Glomerular visceral epithelial cell (primary cell): ENCODE measurements around the gene SLC6A12.

Experiments used
- DNase-seq: peaks from one replicate; pipeline ENCODE4 v3.0.0-alpha.2; 2016; ENCODE audit errors: extremely low spot score

SLC6A12 gene

GRCh38 chr12:234891-235415, 21.0 kb upstream of the SLC6A12 start:
- no peak for DNase-seq

DNA sequence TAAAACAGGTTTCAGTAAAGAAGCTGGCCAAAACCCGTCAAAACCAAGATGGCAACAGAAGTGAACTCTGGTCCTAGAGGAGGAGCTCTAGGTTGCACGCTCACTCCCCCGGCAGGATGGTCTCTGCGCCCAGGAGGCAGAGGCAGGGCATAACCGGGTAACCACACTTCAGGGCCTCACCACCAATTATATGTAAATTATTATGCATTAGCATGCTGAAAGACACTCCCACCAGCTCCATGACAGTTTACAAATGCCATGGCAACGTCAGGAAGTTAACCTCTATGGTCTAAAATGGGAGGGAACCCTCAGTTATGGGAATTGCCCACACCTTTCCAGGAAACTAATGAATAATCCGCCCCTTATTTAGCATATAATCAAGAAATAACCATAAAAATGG, 20.1 kb upstream of the SLC6A12 start:
- no peak for DNase-seq

- DNase-seq: no peak
These were observed 19.6 kb upstream of the SLC6A12 start for GRCh38 chr12:233615-233968.

GRCh38 chr12:232731-233614, 19.0 kb upstream of the SLC6A12 start:
- no peak for DNase-seq

DNA sequence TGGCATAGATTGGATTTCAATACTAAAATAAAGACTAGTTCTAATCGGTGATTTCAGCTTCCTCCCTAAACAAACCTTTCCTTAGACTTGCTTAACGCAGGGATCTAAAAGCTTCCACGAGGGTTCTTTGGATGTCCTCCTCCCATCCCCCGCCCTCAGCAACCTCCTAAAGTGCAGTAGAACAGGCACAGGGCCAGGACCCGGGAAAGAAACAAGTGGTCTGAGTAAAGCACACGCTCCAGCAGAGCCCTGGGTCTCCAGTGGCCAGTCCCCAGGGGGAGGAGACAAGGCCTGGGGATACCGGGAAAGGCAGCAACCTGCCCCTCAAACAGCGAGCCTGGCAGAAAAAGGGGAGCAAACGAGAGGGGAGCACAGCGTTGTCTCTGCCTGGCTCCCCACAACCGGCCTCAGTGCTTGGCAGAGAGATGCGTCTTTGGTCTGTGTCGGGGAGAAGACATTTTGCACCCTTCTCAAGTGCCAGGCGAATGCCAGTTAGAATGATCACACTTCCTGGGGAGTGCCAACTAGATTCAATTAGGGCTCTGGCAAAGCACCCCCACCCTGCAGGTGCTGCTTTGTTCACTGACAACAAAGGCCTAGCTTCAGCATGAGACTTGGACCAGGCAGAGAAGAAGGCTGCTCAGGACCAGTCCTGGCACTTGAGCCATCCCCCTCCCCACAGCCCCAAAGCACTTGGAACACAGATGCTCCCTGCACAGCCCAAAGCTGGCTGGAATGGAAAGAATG, 17.1 kb upstream of the SLC6A12 start:
- DNase-seq: no peak

- no peak for DNase-seq
These were observed 15.7 kb upstream of the SLC6A12 start for GRCh38 chr12:229441-230191.

DNA sequence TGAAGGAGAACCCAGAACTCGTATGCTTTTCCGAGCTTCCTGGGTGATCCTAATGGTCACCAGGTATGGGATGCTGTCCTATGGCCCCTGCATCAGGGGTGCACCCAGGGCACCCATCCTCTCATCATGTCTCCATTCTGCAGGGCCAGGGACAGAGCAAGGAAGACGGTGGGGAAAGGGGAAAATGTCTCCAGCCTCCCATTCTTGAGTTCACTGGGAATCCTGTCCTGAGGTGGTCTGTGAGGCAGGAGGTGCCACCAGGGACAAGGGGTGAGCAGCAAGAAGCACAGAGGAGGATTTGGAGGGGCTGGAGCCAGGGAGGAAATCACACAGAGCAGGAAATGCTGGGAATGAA, 14.9 kb upstream of the SLC6A12 start:
- DNase-seq: no peak

GRCh38 chr12:227923-228845, 14.2 kb upstream of the SLC6A12 start:
- no peak for DNase-seq

GRCh38 chr12:227286-227915, 13.4 kb upstream of the SLC6A12 start:
- no peak for DNase-seq

DNA sequence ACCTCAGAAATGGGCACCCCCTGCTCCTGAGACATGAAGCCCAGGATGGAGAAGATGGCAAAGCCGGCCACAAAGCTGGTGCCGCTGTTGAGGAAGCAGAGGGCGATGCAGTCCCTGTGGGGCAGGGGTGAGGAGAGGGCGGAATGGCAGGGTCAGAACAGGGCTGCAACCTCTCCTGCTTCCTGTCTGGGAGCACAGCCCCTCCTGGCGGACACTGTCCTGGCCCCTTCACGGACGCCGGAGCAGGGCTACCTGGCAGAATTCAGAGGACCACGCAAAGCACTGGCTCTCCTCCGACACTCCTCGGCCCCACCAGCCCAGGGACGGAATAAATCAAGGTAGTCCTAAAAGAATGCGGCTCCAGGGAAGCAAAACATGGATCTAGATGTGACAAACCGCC, 12.4 kb upstream of the SLC6A12 start:
- no peak for DNase-seq

- DNase-seq: no peak
These were observed 11.1 kb upstream of the SLC6A12 start for GRCh38 chr12:225012-225411.

- no peak for DNase-seq
These were observed 10.4 kb upstream of the SLC6A12 start for GRCh38 chr12:224330-224729.

DNA sequence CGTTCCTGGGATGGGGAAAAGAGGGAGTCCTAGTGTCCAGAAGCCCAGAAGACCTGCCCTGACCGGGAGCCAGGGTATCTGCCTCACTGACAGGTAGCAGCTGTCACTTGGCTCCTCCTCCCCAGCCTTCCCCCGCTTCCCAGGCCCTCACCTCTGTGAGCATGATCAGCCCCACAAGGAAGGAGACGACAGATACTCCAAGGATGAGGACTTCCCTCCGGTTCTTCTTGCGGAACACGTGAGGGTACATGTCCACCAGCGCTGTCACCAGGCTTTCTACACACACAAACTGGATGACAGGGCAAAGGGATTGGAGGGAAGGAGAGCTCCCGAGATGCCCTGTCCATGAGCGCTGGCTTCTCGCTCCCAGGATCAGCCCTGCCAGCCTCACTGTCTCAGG, 9.9 kb upstream of the SLC6A12 start:
- DNase-seq: no peak

DNA sequence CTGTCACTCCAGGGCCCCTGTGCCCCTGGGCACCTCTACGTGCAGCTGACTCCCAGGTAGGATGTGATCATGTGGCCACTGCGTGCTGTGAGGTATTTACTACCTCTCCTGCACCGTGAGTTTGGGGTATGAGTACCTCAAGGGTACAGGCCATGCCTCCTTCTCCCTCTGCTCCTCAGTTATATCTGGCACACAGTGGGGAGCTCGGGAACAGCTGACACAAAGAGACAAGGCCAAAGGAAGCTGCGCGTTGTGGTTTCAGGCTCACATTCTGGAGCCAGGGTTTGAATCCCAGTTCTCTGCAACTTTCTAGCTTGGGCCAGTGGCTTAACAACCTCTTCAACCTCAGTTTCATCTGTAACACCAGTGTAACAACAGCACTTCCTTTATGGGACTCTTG, 7.8 kb upstream of the SLC6A12 start:
- no peak for DNase-seq

GRCh38 chr12:220946-221550, 7.1 kb upstream of the SLC6A12 start:
- no peak for DNase-seq

- DNase-seq: no peak
These were observed 6.5 kb upstream of the SLC6A12 start for GRCh38 chr12:220491-220890.

DNA sequence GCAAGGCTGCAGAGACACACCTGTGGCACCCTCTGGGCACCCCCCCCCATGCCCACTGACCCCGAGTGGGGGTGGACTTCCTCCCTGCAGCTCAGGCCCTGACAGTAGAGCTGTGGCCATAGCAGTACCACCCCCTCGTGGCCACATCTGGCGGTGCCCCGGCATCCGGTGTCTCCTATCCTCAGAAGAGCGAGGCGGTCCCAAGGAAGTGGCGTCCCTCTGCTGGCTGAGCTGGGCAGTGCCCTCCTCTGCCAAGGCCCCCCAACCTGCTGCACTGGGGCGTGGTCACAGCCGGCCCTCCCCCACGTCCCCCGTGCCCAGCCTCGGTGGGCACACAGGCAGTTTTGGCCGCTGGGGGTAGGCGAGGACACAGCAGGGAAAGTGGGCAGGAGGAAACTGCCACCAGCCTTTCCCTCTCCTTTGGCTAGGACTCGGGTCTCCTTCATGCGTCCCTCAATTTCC, 6.0 kb upstream of the SLC6A12 start:
- peak; percentile 56 for DNase-seq

DNA sequence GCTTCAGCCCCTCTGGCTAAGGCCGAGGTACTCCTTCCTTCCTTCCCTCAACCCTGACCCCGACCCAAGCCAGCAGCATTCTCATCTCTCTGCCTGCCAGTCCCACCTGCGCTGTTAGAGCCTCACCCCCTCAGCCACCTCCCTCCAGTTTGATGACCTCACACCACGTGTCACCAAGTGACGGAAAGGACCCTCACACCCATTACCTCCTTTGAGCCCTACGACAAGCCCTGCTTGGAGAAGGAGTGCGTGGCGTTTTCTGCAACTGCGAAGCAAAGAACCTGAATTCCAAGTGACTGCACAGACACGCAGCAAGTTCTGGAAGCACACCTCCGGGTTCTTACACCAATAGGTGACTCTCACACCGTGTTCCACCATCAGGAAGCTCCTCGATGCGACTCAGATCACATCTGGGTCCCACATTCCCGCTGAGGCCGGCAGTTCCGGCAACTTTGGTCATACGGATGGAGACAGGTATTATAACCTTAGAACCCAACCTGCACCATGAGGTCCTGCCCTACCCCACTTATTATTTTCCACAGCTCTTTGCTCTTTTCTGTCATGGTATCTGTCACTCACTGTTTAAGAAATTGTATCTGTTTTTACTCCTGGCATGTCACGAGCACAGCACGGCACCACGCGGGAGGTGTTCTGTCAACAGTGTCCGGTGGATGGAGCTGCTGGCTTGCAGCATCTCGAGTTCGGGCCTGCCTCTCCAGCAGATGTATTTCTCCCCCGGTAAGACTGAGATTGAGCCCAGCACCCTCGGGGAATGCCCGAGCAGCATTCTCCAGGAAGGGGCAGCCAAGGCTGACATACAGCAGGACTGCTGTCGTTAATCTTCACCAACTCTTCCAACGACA, 5.0 kb upstream of the SLC6A12 start:
- no peak for DNase-seq

GRCh38 chr12:218221-218620, 4.3 kb upstream of the SLC6A12 start:
- DNase-seq: no peak
